ENCODE data around the gene TMPRSS2.

GRCh38 chr21:41545500-41546359 lies 37.8 kb upstream of the TMPRSS2 start:
- TF ChIP-seq ZNF724P (CRISPR knock-in tag; IDR thresholded peaks at IDR 0.05; ENCODE audit: borderline replicate concordance) (no peak), JUND (CRISPR knock-in tag; IDR thresholded peaks at IDR 0.05) (no peak), FOXA1 (IDR thresholded peaks at IDR 0.05) (no peak), FOXA1 (CRISPR knock-in tag; IDR thresholded peaks at IDR 0.05) (no peak), NR2F6 (IDR thresholded peaks at IDR 0.05) (no peak), NR2F6 (CRISPR knock-in tag; IDR thresholded peaks at IDR 0.05) (no peak), HDAC2 (CRISPR knock-in tag; IDR thresholded peaks at IDR 0.05) (no peak), ZNF224 (CRISPR knock-in tag; IDR thresholded peaks at IDR 0.05) (no peak)
- TF ChIP-seq, protein P1, sequence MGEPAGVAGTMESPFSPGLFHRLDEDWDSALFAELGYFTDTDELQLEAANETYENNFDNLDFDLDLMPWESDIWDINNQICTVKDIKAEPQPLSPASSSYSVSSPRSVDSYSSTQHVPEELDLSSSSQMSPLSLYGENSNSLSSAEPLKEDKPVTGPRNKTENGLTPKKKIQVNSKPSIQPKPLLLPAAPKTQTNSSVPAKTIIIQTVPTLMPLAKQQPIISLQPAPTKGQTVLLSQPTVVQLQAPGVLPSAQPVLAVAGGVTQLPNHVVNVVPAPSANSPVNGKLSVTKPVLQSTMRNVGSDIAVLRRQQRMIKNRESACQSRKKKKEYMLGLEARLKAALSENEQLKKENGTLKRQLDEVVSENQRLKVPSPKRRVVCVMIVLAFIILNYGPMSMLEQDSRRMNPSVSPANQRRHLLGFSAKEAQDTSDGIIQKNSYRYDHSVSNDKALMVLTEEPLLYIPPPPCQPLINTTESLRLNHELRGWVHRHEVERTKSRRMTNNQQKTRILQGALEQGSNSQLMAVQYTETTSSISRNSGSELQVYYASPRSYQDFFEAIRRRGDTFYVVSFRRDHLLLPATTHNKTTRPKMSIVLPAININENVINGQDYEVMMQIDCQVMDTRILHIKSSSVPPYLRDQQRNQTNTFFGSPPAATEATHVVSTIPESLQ (CRISPR knock-in tag; conservative IDR thresholded peaks at IDR 0.05): no peak

Measured in HepG2 (cell line).